Right lobe of liver (tissue), 4 donors: ENCODE measurements around the gene PSMD13.

Experiments used
- POLR2A ChIP-seq: fragments of 450-650 bp; IDR thresholded peaks from one replicate; pipeline ENCODE4 v1.6.1; 2017; ENCODE audit warnings: antibody characterized with exemption, mild to moderate bottlenecking
- TF ChIP-seq, protein P1 (sequence below), 4 donors: fragments of 200-600 bp in 3 of 4; fragments of 450-650 bp in 1 of 4; IDR thresholded peaks; one replicate each; pipeline versions ENCODE4 v1.5.1 to v1.8.0; 2016 to 2022; ENCODE audit warnings: antibody characterized with exemption in 4 of 4, mild to moderate bottlenecking in 2 of 4
- donor health status: DM: no; HTN: no; CAD: no.
- donor health status: DM: no; HTN: no; CAD: no.
- donor health status: DM: no; HTN: yes; CAD: no.

- TF ChIP-seq, protein P1, sequence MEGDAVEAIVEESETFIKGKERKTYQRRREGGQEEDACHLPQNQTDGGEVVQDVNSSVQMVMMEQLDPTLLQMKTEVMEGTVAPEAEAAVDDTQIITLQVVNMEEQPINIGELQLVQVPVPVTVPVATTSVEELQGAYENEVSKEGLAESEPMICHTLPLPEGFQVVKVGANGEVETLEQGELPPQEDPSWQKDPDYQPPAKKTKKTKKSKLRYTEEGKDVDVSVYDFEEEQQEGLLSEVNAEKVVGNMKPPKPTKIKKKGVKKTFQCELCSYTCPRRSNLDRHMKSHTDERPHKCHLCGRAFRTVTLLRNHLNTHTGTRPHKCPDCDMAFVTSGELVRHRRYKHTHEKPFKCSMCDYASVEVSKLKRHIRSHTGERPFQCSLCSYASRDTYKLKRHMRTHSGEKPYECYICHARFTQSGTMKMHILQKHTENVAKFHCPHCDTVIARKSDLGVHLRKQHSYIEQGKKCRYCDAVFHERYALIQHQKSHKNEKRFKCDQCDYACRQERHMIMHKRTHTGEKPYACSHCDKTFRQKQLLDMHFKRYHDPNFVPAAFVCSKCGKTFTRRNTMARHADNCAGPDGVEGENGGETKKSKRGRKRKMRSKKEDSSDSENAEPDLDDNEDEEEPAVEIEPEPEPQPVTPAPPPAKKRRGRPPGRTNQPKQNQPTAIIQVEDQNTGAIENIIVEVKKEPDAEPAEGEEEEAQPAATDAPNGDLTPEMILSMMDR (IDR thresholded peaks at IDR 0.05): no peak
- TF ChIP-seq POLR2A: no peak
Observed at GRCh38 chr11:276219-276618, 39.4 kb downstream of the PSMD13 start.
